GM12801 (cell line): ENCODE data around the gene TRAF3IP3.

Source experiments
- CTCF ChIP-seq: IDR thresholded peaks from one replicate; pipeline ENCODE4 v1.5.1; 2011; ENCODE audit warnings: control low read depth; ENCODE audit not compliant: insufficient read length; ENCODE audit errors: extremely low read depth

The TRAF3IP3 gene

GRCh38 chr1:209756615-209757445 is 977 bp downstream of the TRAF3IP3 start:
- TF ChIP-seq CTCF = no peak

- TF ChIP-seq CTCF = no peak
These were observed 2.5 kb downstream of the TRAF3IP3 start for GRCh38 chr1:209758400-209758799.

- TF ChIP-seq CTCF = no peak
These were observed 4.0 kb downstream of the TRAF3IP3 start for GRCh38 chr1:209759829-209760359.

GRCh38 chr1:209761011-209761635 is 5.3 kb downstream of the TRAF3IP3 start:
- TF ChIP-seq CTCF = no peak

GRCh38 chr1:209766051-209766450 is 10.2 kb downstream of the TRAF3IP3 start:
- TF ChIP-seq CTCF = no peak

GRCh38 chr1:209767096-209767495 is 11.2 kb downstream of the TRAF3IP3 start:
- TF ChIP-seq CTCF = no peak

GRCh38 chr1:209767706-209768105 is 11.9 kb downstream of the TRAF3IP3 start:
- no peak for TF ChIP-seq CTCF
